GM21717 (cell line): Measurements from ENCODE around the gene NTSR1.

Source experiments
- ATAC-seq: cut with Tn5 transposase; IDR thresholded peaks from one replicate; pipeline ENCODE4 v1.9.1; 2021; ENCODE audit warnings: mild to moderate bottlenecking, moderate library complexity; ENCODE audit not compliant: unreplicated experiment

Gene NTSR1

DNA sequence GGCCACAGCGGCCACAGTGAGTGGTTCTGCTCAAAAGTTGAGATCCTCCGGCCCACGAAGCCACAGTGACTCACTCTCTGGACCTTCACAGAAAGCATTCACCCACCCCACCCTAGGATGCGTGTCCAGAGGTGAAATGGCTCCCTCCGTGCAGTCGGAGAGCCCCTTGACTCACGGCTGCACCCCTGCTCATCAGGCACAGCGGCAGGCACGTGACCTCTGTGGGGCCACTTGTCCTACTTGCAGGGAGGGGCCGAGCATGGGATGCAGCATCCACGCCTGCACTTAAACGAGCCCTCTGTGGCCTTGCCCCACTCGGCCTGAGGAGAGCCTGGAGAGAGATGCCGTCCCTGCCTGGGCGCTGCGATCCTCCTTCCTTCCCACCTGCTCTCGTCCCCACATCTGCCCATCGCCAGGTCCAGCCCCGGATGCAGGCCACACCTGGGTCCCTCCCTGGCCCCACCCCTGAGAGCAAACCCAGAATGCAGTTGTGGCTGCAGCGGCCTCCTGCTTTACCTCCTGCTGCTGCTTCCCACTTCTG is 28.7 kb downstream of the NTSR1 start:
- no peak for ATAC-seq

DNA sequence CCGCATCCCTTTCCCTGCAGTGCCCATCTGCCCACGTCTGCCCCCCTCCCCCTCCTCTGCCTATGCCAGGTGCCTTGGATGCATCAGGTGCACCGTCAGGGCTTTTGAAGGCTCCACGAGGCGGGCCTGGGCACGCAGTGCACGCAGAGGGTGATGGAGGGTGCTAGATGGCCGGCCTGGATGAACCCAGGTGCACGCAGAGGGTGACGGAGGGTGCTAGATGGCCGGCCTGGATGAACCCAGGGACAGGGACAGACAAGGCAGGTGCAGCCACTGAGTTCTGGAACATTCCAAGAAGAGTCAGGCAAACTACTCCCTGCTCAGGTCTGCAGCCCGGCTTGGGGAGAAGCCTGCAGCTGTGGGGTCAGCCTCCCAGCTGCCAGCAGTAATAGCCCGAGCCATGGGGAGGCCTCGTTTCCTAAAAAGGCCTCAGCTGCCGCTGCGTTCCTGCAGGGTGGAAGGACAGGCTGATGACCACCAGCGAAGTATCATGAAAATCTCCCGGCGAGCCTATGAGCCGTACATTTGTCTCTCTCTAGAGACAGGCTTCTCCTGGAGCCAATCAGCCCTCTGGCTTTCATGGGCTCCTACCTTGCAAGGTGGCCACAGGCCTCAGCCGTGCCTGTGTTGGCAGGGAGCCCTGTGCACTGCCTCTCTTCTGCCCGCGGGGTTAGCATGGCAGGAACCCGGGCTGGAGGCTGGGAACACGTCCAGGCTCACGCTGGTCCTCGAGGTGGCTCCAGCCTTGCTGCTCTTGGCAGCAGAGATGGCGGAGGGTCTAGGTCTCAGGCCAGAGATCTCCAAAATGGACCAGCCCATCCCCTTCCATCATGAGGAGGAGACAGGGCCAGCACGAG is 29.6 kb downstream of the NTSR1 start:
- no peak for ATAC-seq

- no peak for ATAC-seq
Observed at GRCh38 chr20:62739067-62739466, 30.4 kb downstream of the NTSR1 start.

- ATAC-seq, result no peak
Observed at GRCh38 chr20:62739581-62740285, 31.1 kb downstream of the NTSR1 start.

DNA sequence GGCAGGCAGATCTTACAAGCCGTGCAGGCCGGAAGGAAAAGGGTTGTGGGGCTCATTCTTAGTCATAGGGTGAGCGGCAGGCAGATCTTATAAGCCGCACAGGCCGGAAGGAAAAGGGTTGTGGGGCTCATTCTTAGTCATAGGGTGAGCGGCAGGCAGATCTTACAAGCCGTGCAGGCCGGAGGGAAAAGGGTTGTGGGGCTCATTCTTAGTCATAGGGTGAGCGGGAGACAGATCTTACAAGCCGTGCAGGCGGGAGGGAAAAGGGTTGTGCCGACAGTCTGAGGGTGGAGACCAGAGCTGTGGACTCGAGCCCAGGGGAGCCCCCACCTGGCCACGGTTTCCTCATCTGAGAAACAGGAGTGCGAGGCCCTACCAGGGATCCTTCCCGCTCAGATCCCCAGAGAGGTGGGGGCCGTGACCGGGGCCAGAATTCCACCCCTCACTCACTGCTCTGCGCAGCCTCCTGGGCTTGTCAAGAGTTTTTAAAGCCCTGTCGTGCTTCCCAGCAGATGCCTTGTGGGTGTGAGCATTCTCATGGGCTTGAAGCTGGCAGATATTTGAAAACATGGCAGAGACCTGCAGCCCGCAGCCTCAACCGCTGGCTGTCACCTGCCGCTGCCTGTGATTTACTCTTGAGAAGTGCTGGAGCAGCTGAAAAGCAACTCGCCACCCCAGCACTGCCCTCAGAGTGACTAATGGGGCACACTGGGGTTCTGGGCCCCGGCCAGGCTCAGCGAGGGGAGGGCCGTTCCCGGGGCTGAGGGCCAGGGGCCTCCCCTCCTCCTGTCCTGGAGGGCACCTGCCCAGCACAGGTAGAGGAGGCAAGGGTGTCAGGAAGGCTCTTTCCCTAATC is 31.9 kb downstream of the NTSR1 start:
- ATAC-seq, result peak; percentile 63

DNA sequence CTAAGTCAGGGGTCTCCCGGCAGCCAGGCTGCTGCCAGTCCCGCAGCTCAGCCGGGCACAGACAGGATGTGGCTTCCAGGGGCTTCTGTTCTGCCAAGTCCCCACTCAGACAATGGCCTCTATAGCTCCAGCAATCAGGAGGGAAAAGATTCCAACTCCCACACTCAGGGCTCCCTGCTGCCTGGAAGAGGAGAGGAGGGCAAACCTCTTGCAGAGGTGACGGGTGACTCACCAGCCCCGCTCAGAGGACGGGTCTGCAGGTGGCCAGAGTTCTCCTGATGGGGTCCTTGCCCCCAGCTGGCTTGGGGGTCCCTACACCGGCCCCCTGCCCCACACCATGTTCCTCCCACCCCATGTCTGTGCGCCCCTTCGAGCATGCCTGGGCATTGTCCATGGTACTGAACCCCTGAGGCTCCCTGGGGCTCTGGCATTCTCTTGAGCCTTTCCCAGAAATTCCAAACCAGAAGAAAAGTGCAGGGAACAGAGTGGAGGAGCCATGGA is 32.6 kb downstream of the NTSR1 start:
- no peak for ATAC-seq

DNA sequence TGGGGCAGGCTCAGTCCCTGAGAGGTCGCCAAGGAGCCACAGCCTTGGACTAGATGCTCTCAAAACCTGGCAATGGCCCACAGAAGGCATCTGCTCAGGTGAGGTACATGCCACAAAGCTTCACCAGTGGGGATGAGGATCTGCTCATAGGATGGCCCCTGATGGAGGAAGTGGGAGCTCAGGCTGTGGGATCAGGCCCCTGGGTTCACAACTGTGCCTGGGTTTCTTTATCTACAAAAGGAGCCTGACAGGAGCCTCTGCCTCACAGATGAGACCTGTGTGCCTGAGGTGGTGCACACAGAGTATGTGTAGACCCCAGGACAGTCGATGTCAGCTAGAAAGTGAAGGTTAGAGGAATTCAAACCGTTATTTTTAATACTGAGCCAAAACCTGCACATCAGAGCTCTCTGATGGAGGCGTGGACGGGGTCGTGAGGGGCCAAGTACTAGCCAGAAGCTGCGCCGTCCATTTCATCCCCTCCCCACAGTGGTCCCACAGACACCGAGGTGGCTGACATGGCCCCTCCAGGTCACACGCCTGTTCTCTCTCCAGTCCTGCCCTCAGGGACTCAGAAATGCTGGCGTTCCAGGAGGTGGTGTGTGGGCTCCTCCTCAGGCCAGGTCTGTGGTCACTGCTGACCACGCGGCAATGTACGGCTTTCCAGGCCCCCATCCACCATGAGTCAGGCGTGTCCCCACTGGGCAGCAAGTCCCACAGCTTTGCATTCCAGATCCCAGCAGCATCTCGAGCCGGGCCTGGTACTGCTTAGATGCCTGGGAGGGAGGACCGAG is 33.3 kb downstream of the NTSR1 start:
- ATAC-seq, result no peak

- ATAC-seq, result no peak
Observed at GRCh38 chr20:62742550-62742949, 33.9 kb downstream of the NTSR1 start.

DNA sequence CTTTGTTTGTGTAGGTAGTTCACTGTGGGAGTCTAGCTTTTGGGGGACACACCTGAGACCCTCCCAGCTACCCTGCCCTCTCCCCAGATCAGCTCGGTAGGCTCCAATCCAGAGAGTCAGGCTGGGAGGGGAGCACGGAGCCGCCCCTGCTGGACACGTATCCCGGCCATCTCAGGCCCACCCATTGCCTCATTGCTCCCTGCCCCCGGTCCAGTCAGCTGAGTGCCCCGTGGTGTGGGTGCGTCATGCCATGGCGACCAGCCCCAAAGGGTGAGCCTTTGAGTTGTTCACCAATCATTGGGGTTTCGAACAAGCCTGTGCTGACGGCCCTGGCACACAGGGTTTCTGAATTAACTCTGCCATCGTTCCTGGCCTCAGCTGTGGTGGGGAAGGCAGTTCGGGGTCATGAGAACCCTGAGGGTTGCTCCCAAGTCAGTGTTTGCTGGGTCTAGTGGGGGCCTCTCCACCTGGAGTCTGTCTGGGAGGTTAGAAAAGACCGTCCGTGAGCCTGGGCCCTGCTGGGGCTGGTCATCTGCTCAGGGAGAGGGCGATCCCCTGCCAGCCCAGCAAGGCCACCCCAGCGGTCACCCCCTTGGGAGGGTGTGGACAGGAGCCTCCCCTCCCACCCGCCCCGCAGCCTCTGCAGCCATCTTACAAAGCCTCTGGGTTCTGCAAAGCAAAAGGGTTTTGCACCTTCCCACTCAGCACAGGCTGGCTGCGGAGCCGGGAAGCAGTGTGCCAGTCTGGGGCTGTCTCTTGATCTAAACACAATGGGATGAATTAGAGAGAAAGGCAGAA is 34.5 kb downstream of the NTSR1 start:
- ATAC-seq, result no peak

DNA sequence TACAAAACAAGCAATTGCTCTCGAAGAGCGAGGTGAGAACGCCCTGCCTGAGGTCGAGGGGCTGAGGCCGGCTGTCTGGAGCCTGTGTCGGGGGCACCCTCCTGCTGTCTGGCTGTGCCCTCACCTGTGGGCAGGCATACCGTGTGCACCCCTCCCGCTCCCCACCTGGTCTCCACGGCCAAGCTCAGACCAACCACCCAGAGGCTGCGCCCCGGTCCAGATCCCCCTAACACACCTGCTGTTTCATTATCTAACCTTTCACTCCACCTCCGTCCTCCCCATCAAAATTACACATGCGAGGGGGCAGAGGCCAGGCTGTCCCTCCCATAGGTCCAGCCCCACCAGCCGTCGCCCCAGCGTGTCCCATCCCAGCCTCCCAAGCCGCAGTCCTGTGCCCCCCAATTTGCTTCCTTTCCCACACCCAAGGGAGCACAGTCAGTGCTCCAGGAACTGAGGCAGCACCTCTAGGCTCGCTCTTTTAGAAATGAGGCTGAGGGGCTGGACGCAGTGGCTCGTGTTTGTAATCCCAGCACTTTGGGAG is 35.2 kb downstream of the NTSR1 start:
- no peak for ATAC-seq

GRCh38 chr20:62744741-62745191 is 36.1 kb downstream of the NTSR1 start:
- no peak for ATAC-seq

GRCh38 chr20:62745279-62745951 is 36.8 kb downstream of the NTSR1 start:
- no peak for ATAC-seq

GRCh38 chr20:62745952-62746288 is 37.3 kb downstream of the NTSR1 start:
- no peak for ATAC-seq

GRCh38 chr20:62748311-62748710 is 39.7 kb downstream of the NTSR1 start:
- ATAC-seq, result no peak

DNA sequence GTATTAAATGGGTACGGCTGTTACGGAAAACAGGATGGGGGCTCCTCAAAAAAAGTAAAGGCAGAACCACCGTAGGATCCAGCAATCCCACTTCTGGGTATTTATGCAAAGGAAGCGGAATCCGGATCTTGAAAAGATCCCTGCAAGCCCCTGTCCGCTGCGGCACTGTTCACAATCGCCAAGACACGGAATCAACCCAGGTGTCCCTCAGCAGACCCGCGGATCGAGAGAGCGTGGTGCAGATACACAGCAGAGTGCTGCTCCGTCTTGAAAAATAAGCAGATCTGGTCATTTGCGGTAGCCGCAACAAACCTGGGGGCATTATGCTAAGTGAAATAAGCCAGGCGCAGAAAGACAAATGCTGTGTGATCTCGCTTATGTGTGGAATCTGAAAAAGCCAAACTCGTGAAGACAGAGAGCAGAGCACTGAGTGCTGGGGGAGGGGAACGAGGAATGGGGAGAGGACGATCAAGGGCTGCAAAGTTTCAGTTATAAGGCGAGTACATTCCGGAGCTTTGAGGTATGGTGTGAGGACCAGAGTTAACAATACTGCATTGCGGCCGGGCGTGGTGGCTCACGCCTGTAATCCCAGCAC is 41.3 kb downstream of the NTSR1 start:
- no peak for ATAC-seq

GRCh38 chr20:62751551-62752150 is 43.0 kb downstream of the NTSR1 start:
- no peak for ATAC-seq

DNA sequence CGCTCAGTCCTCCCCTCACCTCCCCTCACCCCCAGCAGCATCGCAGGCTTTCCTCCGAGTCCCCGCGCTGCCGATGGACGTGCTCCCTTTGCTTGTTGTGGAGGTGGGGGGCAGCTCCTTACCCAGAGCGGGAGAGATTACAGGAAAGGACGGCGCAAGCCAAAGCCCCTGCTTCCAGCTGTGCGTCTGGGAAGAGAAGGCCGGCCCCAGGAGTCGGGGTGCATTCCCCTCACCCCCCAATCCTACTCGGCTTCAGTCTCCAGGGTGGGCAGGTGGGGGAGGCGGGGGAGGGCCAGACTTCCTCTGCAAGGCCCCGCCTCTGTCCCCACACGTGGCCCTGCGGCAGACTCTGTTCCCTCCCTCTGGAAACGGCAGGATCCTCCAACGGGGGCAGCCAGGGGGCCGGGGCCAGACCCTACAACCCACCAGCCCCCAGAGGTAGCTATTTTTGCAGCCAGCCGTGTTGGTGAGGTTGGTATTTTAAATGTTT is 43.6 kb downstream of the NTSR1 start:
- no peak for ATAC-seq
